K562 (cell line): ENCODE data around the gene SCARF2. TPM values are rescaled to one million over a fixed set of nuclear protein-coding genes. Genes with fewer than 3 reads are reported as not detected.

Source experiments
- ARID1B ChIP-seq: fragments of 450-650 bp; IDR thresholded peaks from 2 replicates; pipeline ENCODE4 v1.6.1; 2016; ENCODE audit warnings: antibody characterized with exemption, mild to moderate bottlenecking, inconsistent platforms
- KDM5B ChIP-seq: fragments of 200-600 bp; sonication (generic); IDR thresholded peaks from 2 replicates; pipeline ENCODE4 v1.6.1; 2012; ENCODE audit warnings: low read depth, mild to moderate bottlenecking, moderate library complexity, low read length, control low read depth, inconsistent platforms; ENCODE audit not compliant: insufficient replicate concordance
- MTA2 ChIP-seq: fragments of 450-650 bp; IDR thresholded peaks from 2 replicates; pipeline ENCODE4 v1.6.1; 2016; ENCODE audit warnings: low read depth
- NCOA2 ChIP-seq, 2 experiments: fragments of 450-650 bp; IDR thresholded peaks; 2 replicates each; pipeline ENCODE4 v1.6.1; 2018; ENCODE audit warnings: mild to moderate bottlenecking in 2 of 2, moderate library complexity in 1 of 2; ENCODE audit not compliant: partially characterized antibody in 2 of 2
- PHB ChIP-seq: fragments of 250-450 bp; sonication (Bioruptor Pico); IDR thresholded peaks from 2 replicates; pipeline ENCODE4 v1.5.0; 2021
- POLR2AphosphoS5 ChIP-seq: IDR thresholded peaks from 2 replicates; pipeline ENCODE4 v1.6.1; 2011; ENCODE audit warnings: mild to moderate bottlenecking, low read depth, low read length, moderate library complexity; ENCODE audit not compliant: control insufficient read depth, insufficient read depth
- ZBTB17 ChIP-seq: fragments of 450-650 bp; formaldehyde crosslinking; IDR thresholded peaks from 2 replicates; pipeline ENCODE4 v1.4.0; 2020; ENCODE audit warnings: mild to moderate bottlenecking
- ZBTB40 ChIP-seq, 2 experiments: fragments of 450-650 bp in 1 of 2; sonication (generic) in 1 of 2; formaldehyde crosslinking in 1 of 2; IDR thresholded peaks; 2 replicates each; pipeline versions ENCODE4 v1.7.1 to v1.9.0; 2016 to 2022; ENCODE audit warnings: inconsistent platforms in 1 of 2, mild to moderate bottlenecking in 1 of 2, missing genetic modification reagents in 1 of 2
- ZKSCAN1 ChIP-seq: fragments of 150-350 bp; IDR thresholded peaks from 2 replicates; pipeline ENCODE4 v1.6.1; 2016; ENCODE audit warnings: low read depth, low read length
- ZNF165 ChIP-seq: fragments of 250-450 bp; sonication (Bioruptor Pico); IDR thresholded peaks from 2 replicates; pipeline ENCODE4 v1.4.0; 2020; ENCODE audit warnings: borderline replicate concordance
- ZNF232 ChIP-seq: sonication (generic); formaldehyde crosslinking; IDR thresholded peaks from 2 replicates; pipeline ENCODE4 v1.8.0; 2022; ENCODE audit warnings: mild to moderate bottlenecking, missing genetic modification reagents
- polyA plus RNA-seq, 8 experiments: library from polyadenylated mRNA; depleted of rRNA in 4 of 8; stranded (reverse) in 5 of 8; unstranded in 3 of 8; fragments of >200 nt; fragmentation: Nextera tagmentation in 2 of 8; fragmentation: Illumina TruSeq in 1 of 8; extraction: Ambion mirVana in 2 of 8; extraction: Trizol in 1 of 8; gene quantifications; 2 replicates each; pipeline versions ENCODE4 v1.2.1 to v1.2.3, GENCODE V29; 2011 to 2014; ENCODE audit warnings: inconsistent platforms in 1 of 8, missing spikeins in 1 of 8
- total RNA-seq, 7 experiments: library from RNA; depleted of rRNA in 6 of 7; stranded (reverse); fragments of >200 nt in 6 of 7; fragmentation: Illumina TruSeq in 2 of 7; extraction: Trizol in 2 of 7; gene quantifications; 2 replicates each; pipeline versions ENCODE4 v1.2.1 to v1.2.3, GENCODE V29; 2011 to 2021; ENCODE audit warnings: low replicate concordance in 1 of 7
- TF ChIP-seq, protein P1 (sequence below): fragments of 250-450 bp; sonication (Bioruptor Pico); IDR thresholded peaks from 2 replicates; pipeline ENCODE4 v1.5.1; 2021; ENCODE audit warnings: mild to moderate bottlenecking
- TF ChIP-seq, protein P2 (sequence below): conservative IDR thresholded peaks from 2 replicates; pipeline ENCODE4 v1.6.1; 2011; ENCODE audit warnings: low read depth, mild to moderate bottlenecking, low read length; ENCODE audit not compliant: control insufficient read depth

Gene SCARF2
- total and polyA plus RNA-seq, 9 of the 15 experiments (the other 6 are each of a cell fraction or from before 2014, with no cell fraction given): 0.06 to 0.32 (median 0.21) TPM; not detected in 5

GRCh38 chr22:20418211-20418788 is 19.3 kb downstream of the SCARF2 start (continued):
- TF ChIP-seq, protein P1, sequence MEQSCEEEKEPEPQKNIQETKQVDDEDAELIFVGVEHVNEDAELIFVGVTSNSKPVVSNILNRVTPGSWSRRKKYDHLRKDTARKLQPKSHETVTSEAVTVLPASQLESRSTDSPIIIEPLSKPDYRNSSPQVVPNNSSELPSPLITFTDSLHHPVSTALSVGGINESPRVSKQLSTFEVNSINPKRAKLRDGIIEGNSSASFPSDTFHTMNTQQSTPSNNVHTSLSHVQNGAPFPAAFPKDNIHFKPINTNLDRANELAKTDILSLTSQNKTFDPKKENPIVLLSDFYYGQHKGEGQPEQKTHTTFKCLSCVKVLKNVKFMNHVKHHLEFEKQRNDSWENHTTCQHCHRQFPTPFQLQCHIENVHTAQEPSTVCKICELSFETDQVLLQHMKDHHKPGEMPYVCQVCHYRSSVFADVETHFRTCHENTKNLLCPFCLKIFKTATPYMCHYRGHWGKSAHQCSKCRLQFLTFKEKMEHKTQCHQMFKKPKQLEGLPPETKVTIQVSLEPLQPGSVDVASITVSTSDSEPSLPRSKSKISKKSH (CRISPR knock-in tag): no peak
- TF ChIP-seq PHB (no peak), ARID1B (no peak), NCOA2 (IDR thresholded peaks at IDR 0.05; ENCODE audit: partially characterized antibody in 2 of 2) (no peak), ZNF232 (CRISPR knock-in tag) (no peak), POLR2AphosphoS5 (no peak), ZBTB40 (IDR thresholded peaks at IDR 0.05) (peak; percentile 60; the same call in 1 of the 2 replicates), ZBTB40 (CRISPR knock-in tag; IDR thresholded peaks at IDR 0.05) (peak; percentile 20), KDM5B (peak; percentile 45), ZKSCAN1 (0 out of 2 replicates have a peak, but pooled peaks have one; percentile 41), MTA2 (no peak), ZBTB17 (CRISPR knock-in tag) (no peak; the same call in 1 of the 2 replicates), ZNF165 (CRISPR knock-in tag) (no peak)
- TF ChIP-seq, protein P2, sequence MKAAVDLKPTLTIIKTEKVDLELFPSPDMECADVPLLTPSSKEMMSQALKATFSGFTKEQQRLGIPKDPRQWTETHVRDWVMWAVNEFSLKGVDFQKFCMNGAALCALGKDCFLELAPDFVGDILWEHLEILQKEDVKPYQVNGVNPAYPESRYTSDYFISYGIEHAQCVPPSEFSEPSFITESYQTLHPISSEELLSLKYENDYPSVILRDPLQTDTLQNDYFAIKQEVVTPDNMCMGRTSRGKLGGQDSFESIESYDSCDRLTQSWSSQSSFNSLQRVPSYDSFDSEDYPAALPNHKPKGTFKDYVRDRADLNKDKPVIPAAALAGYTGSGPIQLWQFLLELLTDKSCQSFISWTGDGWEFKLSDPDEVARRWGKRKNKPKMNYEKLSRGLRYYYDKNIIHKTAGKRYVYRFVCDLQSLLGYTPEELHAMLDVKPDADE: peak; percentile 57; the same call in 1 of the 2 replicates
